Cardiac muscle cell (in vitro differentiated cells and primary cell): Measurements from ENCODE around the gene COL2A1. TPM values are rescaled to one million over a fixed set of nuclear protein-coding genes. Genes with fewer than 3 reads are reported as not detected.

ENCODE experiments used
- DNase-seq, 2 donors: peaks; one replicate each; pipeline versions ENCODE4 v3.0.0 to v3.0.0-alpha.2; 2010 to 2017; ENCODE audit warnings: low read depth in 1 of 2, low spot score in 1 of 2
- H3K27ac ChIP-seq: fragments of 200-600 bp; sonication (generic); 2 replicates; pipeline ENCODE4 v1.5.1; 2016
- H3K27me3 ChIP-seq: fragments of 200-600 bp; sonication (generic); 2 replicates; pipeline ENCODE4 v1.6.0; 2016; ENCODE audit warnings: control low read depth
- H3K36me3 ChIP-seq: fragments of 200-600 bp; sonication (generic); 2 replicates; pipeline ENCODE4 v1.5.1; 2016; ENCODE audit warnings: control low read depth
- H3K4me1 ChIP-seq: fragments of 200-600 bp; sonication (generic); 2 replicates; pipeline ENCODE4 v1.8.1; 2017; ENCODE audit warnings: low read depth, mild to moderate bottlenecking, mixed run types
- H3K4me3 ChIP-seq: fragments of 200-600 bp; sonication (generic); 2 replicates; pipeline ENCODE4 v1.5.1; 2016; ENCODE audit warnings: mild to moderate bottlenecking
- H3K9me3 ChIP-seq: fragments of 200-600 bp; sonication (generic); 2 replicates; pipeline ENCODE4 v1.5.1; 2017; ENCODE audit warnings: low read depth, mild to moderate bottlenecking, control low read depth
- polyA plus RNA-seq: library from polyadenylated mRNA; unstranded; fragments of >200 nt; fragmentation: Nextera tagmentation; extraction: Ambion mirVana; gene quantifications from 2 replicates; pipeline ENCODE4 v1.2.1, GENCODE V29; 2016
- total RNA-seq: library from RNA; depleted of rRNA; stranded (reverse); fragments of >200 nt; gene quantifications from 2 replicates; pipeline ENCODE4 v1.2.3, GENCODE V29; 2016
- TF ChIP-seq, protein P1 (sequence below): IDR thresholded peaks from 2 replicates; pipeline ENCODE4 v1.5.1; 2012; ENCODE audit warnings: low read depth, mild to moderate bottlenecking, low read length

Gene COL2A1
- total and polyA plus RNA-seq, 2 experiments from 2014 or later = 261 to 596 TPM

DNA sequence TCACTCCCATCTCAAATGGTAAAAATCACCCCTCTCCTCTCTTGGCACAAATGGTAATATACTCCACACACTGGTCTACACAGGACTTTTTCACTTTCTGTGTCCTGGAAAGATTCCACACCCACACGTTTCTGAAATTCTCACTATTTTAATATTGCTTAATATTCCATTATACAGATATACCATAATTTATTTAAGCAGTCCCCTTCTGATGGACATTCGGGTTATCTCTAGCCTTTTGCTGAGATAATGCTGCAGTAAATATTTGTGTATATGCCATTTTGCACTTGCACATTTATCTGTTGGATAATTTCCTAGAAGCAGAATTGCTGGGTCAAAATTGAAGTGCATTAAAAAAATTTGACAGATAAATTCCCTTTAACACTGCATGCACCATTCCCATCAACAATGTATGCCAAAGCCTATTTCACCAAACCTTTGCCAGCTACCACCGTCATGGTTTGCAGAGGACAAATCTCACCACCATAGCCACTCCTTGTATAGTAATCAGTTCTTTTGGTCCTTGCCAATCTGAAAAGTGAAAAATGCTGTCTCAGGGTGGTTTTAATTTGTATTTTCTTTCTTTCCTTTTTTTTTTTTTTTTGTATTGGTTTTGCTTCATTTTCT is 15.5 kb upstream of the COL2A1 start:
- Histone ChIP-seq H3K27me3 (peaks cover 54% of the 10 kb centered on the region), H3K4me1 (peaks cover 17% of the 10 kb centered on the region), H3K36me3 (no peaks in the 10 kb centered on the region), H3K9me3 (no peaks in the 10 kb centered on the region), H3K27ac (no peak overlapping the region), H3K4me3 (no peak overlapping the region)
- DNase-seq = no peak
- TF ChIP-seq, protein P1, sequence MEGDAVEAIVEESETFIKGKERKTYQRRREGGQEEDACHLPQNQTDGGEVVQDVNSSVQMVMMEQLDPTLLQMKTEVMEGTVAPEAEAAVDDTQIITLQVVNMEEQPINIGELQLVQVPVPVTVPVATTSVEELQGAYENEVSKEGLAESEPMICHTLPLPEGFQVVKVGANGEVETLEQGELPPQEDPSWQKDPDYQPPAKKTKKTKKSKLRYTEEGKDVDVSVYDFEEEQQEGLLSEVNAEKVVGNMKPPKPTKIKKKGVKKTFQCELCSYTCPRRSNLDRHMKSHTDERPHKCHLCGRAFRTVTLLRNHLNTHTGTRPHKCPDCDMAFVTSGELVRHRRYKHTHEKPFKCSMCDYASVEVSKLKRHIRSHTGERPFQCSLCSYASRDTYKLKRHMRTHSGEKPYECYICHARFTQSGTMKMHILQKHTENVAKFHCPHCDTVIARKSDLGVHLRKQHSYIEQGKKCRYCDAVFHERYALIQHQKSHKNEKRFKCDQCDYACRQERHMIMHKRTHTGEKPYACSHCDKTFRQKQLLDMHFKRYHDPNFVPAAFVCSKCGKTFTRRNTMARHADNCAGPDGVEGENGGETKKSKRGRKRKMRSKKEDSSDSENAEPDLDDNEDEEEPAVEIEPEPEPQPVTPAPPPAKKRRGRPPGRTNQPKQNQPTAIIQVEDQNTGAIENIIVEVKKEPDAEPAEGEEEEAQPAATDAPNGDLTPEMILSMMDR = no peak

DNA sequence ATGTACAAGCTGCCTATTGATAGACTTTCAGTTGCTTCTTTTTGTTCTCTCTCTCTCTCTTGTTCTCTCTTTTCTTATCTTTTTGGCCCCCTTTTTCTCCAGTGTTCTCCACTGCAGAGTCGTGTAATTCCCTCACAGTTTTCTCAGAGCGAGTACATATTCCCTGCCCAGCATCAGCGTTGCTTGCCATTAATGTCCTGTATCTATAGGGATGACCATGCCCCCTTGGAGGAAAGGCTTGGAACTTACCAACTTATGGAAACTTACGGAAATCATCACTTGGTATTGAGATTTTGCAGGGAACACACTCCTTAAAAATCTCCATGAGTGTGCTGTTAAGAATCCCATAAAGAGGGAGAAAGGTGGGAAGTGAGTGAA is 14.3 kb upstream of the COL2A1 start:
- Histone ChIP-seq H3K36me3 (no peaks in the 10 kb centered on the region), H3K9me3 (no peaks in the 10 kb centered on the region), H3K4me1 (peaks cover 14% of the 10 kb centered on the region), H3K27me3 (peaks cover 64% of the 10 kb centered on the region), H3K27ac (no peak overlapping the region), H3K4me3 (no peak overlapping the region)
- TF ChIP-seq, protein P1 = no peak
- no peak for DNase-seq

DNA sequence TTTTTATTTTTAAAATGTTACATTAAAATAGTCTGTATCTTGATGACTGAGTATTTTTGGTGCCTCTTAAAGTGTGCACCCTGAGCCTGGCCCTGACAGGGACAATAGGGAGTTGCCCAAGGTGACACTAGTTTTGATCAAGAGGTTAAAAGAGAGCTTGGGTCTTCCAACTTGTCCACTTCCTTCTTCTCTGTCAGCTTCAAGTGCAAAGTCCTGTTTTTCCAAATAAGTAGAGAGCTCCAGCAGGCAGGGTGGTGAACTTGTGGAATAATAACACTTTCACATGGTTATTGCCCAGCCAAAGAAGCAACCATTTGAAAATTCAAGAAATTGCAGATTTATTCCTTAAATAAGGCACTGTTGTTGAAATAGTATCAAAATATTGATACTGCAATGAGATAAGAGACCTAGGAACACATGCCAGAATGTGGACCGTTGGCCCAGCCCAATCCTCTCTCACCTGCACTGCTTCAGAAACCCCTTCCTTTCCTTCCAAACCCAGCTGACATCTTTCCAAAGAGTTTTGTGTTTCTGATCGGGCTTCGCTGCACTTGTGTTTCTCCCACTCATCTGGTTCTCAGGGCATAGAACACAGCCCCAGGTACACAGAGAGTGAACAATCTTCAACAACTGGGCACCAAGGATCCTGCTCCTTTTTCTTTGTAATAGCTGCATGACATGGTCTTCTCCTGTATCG is 13.8 kb upstream of the COL2A1 start:
- no peak for DNase-seq
- Histone ChIP-seq H3K27ac (no peak overlapping the region), H3K4me3 (no peak overlapping the region), H3K36me3 (no peaks in the 10 kb centered on the region), H3K4me1 (peaks cover 9% of the 10 kb centered on the region), H3K27me3 (peaks cover 67% of the 10 kb centered on the region), H3K9me3 (no peaks in the 10 kb centered on the region)
- TF ChIP-seq, protein P1 = no peak

DNA sequence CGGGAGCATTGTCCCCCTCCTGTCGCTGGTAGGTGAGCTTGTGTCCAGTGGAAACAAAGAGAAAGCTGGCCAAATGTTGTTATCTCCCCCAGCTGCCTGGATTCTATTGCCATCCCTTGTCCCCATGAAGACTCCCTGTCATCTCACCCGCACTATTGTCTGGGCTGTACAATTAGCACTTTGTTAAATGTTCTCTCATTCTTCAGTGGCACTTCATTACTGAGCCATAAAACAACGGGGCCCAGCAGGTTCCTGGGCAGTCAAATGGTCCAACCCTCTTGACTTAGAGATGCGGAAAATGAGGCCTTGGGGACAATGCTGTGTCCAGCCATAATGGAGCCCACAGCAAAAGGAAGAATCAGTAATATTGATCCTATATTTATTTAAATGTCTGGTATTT is 13.2 kb upstream of the COL2A1 start:
- no peak overlapping the region for H3K27ac ChIP-seq
- H3K9me3 ChIP-seq = no peaks in the 10 kb centered on the region
- TF ChIP-seq, protein P1 = no peak
- no peak overlapping the region for H3K4me3 ChIP-seq
- peaks cover 73% of the 10 kb centered on the region for H3K27me3 ChIP-seq
- peaks cover 4% of the 10 kb centered on the region for H3K4me1 ChIP-seq
- DNase-seq = no peak
- no peaks in the 10 kb centered on the region for H3K36me3 ChIP-seq

DNA sequence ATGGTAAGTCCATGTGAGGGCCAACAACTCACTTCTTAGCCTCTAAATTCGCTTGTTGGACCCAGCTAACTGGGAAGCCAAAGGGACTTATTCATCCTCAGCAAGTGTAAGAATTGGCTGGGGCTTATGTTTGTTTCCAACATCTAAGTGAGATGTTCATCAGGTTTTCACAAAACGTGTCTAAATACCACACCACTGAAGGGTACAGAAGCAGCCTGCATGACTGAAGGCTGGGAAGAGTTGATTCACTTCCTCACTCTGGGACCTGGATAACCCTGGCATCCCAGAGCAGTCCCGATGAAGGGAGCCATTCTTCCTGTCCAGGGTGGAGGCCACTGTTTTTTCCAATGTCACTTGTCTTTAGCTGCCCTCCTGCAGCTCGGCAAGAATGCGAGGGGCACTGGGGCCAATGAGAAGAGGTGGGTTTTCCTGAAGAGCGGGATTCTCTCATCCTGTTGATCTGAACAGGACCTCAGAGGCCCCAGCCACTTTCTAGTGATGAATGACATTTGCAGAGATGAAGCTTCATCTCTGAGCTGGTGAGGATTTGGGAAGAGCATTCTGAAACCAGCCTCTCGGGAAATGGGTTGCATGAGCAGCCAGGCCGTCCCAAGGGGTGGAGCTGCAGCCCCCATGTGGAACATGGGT is 12.2 kb upstream of the COL2A1 start:
- Histone ChIP-seq H3K27me3 (peaks cover 83% of the 10 kb centered on the region), H3K4me3 (no peak overlapping the region), H3K4me1 (no peaks in the 10 kb centered on the region), H3K36me3 (no peaks in the 10 kb centered on the region), H3K9me3 (no peaks in the 10 kb centered on the region), H3K27ac (no peak overlapping the region)
- TF ChIP-seq, protein P1 = no peak
- DNase-seq = no peak
